Trophoblast cell (in vitro differentiated cells and primary cell): ENCODE measurements around the gene GHR.
A peak's percentile ranks its signal among the peaks of the same experiment; 100 is the strongest.

Experiments used
- DNase-seq, 2 donors: peaks; one replicate each; pipeline ENCODE4 v3.0.0-alpha.2; 2016
- H2AFZ ChIP-seq: 2 replicates; pipeline ENCODE4 v1.6.1; 2013; ENCODE audit warnings: low read length, moderate library complexity, mild to moderate bottlenecking; ENCODE audit not compliant: insufficient read depth, poor library complexity
- H2AK5ac ChIP-seq: 2 replicates; pipeline ENCODE4 v1.6.1; 2013; ENCODE audit warnings: mild to moderate bottlenecking, low read length
- H2BK120ac ChIP-seq: 2 replicates; pipeline ENCODE4 v1.6.1; 2013; ENCODE audit warnings: low read length, mild to moderate bottlenecking, moderate library complexity; ENCODE audit not compliant: insufficient read depth, poor library complexity
- H2BK12ac ChIP-seq: 2 replicates; pipeline ENCODE4 v1.6.1; 2013; ENCODE audit warnings: mild to moderate bottlenecking, low read length, moderate library complexity
- H2BK5ac ChIP-seq: 2 replicates; pipeline ENCODE4 v1.6.1; 2013; ENCODE audit warnings: low read length, low read depth, moderate library complexity, mild to moderate bottlenecking; ENCODE audit not compliant: poor library complexity
- H3K14ac ChIP-seq: 2 replicates; pipeline ENCODE4 v1.6.1; 2013; ENCODE audit warnings: mild to moderate bottlenecking, low read length
- H3K18ac ChIP-seq: 2 replicates; pipeline ENCODE4 v1.6.1; 2013; ENCODE audit warnings: mild to moderate bottlenecking, low read length
- H3K23ac ChIP-seq: 2 replicates; pipeline ENCODE4 v1.6.1; 2013; ENCODE audit warnings: low read length
- H3K27ac ChIP-seq: 2 replicates; pipeline ENCODE4 v1.5.1; 2013; ENCODE audit warnings: low read depth, mild to moderate bottlenecking, inconsistent platforms, low read length, moderate library complexity
- H3K27me3 ChIP-seq: 2 replicates; pipeline ENCODE4 v1.6.1; 2013; ENCODE audit warnings: inconsistent platforms, mild to moderate bottlenecking, low read length, moderate library complexity; ENCODE audit not compliant: insufficient read depth
- H3K36me3 ChIP-seq, 2 experiments: 1 replicate in 1 of 2; 2 replicates in 1 of 2; pipeline ENCODE4 v1.6.1; 2013; ENCODE audit warnings: low read length in 2 of 2, mild to moderate bottlenecking in 2 of 2, moderate library complexity in 1 of 2; ENCODE audit not compliant: insufficient read depth in 2 of 2, control insufficient read depth in 1 of 2
- H3K4ac ChIP-seq: 2 replicates; pipeline ENCODE4 v1.6.1; 2013; ENCODE audit warnings: low read depth, mild to moderate bottlenecking, low read length, moderate library complexity
- H3K4me1 ChIP-seq, 2 experiments: 1 replicate in 1 of 2; 2 replicates in 1 of 2; pipeline ENCODE4 v1.6.1; 2013; ENCODE audit warnings: low read length in 2 of 2, mild to moderate bottlenecking in 2 of 2, moderate library complexity in 1 of 2; ENCODE audit not compliant: insufficient read depth in 2 of 2, control insufficient read depth in 1 of 2
- H3K4me2 ChIP-seq: 2 replicates; pipeline ENCODE4 v1.6.1; 2013; ENCODE audit warnings: inconsistent platforms, mild to moderate bottlenecking, low read length, moderate library complexity
- H3K4me3 ChIP-seq: 2 replicates; pipeline ENCODE4 v1.5.1; 2013; ENCODE audit warnings: mild to moderate bottlenecking, low read depth, low read length, inconsistent platforms
- H3K79me1 ChIP-seq: one replicate; pipeline ENCODE4 v1.6.1; 2013; ENCODE audit warnings: low read length
- H3K79me2 ChIP-seq: 2 replicates; pipeline ENCODE4 v1.6.1; 2013; ENCODE audit warnings: low read length, mild to moderate bottlenecking; ENCODE audit not compliant: control insufficient read depth, insufficient read depth, poor library complexity
- H3K9ac ChIP-seq: 2 replicates; pipeline ENCODE4 v1.6.1; 2013; ENCODE audit warnings: mild to moderate bottlenecking, low read length
- H3K9me3 ChIP-seq: 2 replicates; pipeline ENCODE4 v1.6.1; 2013; ENCODE audit warnings: low read depth, mild to moderate bottlenecking, control low read depth, inconsistent platforms, low read length; ENCODE audit not compliant: insufficient read depth
- H4K12ac ChIP-seq: 2 replicates; pipeline ENCODE4 v1.6.1; 2013; ENCODE audit warnings: low read depth, mild to moderate bottlenecking, low read length, moderate library complexity
- H4K8ac ChIP-seq: 2 replicates; pipeline ENCODE4 v1.6.1; 2013; ENCODE audit warnings: low read depth, mild to moderate bottlenecking, low read length, moderate library complexity
- H4K91ac ChIP-seq: one replicate; pipeline ENCODE4 v1.6.1; 2013; ENCODE audit warnings: low read depth, mild to moderate bottlenecking, low read length, moderate library complexity
- WGBS: extraction: QIAGEN DNeasy Blood & Tissue Kit; methylation state at CpG from one replicate; pipeline ENCODE4 v1.1.7; 2013; ENCODE audit warnings: missing lambda C conversion rate; ENCODE audit not compliant: insufficient read length, insufficient coverage; ENCODE audit errors: extremely low coverage; 5-methylcytosine and 5-hydroxymethylcytosine counted together

GHR gene

GRCh38 chr5:42490831-42491230, 67.6 kb downstream of the GHR start:
- Histone ChIP-seq H4K12ac (no peak overlapping the region), H2BK5ac (no peak overlapping the region), H2AFZ (no peak overlapping the region), H4K91ac (no peak overlapping the region), H2BK120ac (no peak overlapping the region), H3K4me2 (no peak overlapping the region), H3K4me1 (peaks cover 0 to 3% of the 10 kb centered on the region in 2 experiments), H3K27me3 (no peaks in the 10 kb centered on the region), H3K79me1 (no peaks in the 10 kb centered on the region), H3K14ac (no peak overlapping the region), H2BK12ac (no peak overlapping the region), H3K4me3 (no peak overlapping the region), H3K9me3 (no peaks in the 10 kb centered on the region), H3K9ac (no peak overlapping the region), H3K4ac (no peak overlapping the region), H4K8ac (no peak overlapping the region), H3K23ac (no peak overlapping the region), H2AK5ac (no peak overlapping the region), H3K27ac (no peak overlapping the region), H3K36me3 (no peaks in the 10 kb centered on the region), H3K79me2 (no peaks in the 10 kb centered on the region), H3K18ac (no peak overlapping the region)
- no peak for DNase-seq
- no CpG with 5 or more reads among the region's 2 CpGs for WGBS

DNA sequence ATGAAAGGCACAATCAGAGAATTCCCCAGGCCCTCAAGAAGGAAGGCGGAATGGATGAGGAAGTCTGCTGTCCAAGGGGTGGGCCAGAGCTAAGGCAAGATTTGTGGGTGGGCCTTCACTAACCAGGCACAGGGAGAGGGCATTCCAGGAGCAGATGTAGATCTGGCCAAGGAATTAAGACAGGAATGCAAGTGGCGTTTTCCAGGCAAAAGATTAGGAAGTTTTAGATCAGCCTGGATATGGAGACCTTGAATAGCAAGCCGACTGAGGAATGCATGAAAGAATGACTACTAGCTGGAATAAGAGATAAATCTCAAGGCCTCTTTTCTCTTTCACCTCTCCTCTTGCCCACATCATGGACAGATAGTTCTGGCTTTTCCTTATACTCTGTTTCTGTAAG, 68.5 kb downstream of the GHR start:
- no peaks in the 10 kb centered on the region for H3K27me3 ChIP-seq
- no peak overlapping the region for H3K18ac ChIP-seq
- no peak overlapping the region for H2BK5ac ChIP-seq
- H3K9me3 ChIP-seq, result no peaks in the 10 kb centered on the region
- no peaks in the 10 kb centered on the region for H3K79me2 ChIP-seq
- no CpG with 5 or more reads among the region's 3 CpGs for WGBS
- H2BK12ac ChIP-seq, result no peak overlapping the region
- H3K27ac ChIP-seq, result peak overlapping the region; percentile 65
- H4K12ac ChIP-seq, result no peak overlapping the region
- H3K14ac ChIP-seq, result no peak overlapping the region
- no peaks in the 10 kb centered on the region for H3K36me3 ChIP-seq
- no peak overlapping the region for H2AK5ac ChIP-seq
- H3K4me1 ChIP-seq, result peaks cover 0 to 3% of the 10 kb centered on the region in 2 experiments
- no peak overlapping the region for H3K4ac ChIP-seq
- H2BK120ac ChIP-seq, result no peak overlapping the region
- DNase-seq, result peak; percentile 77 to 96
- no peaks in the 10 kb centered on the region for H3K79me1 ChIP-seq
- no peak overlapping the region for H2AFZ ChIP-seq
- H4K8ac ChIP-seq, result no peak overlapping the region
- no peak overlapping the region for H3K23ac ChIP-seq
- H3K4me2 ChIP-seq, result no peak overlapping the region
- H3K9ac ChIP-seq, result no peak overlapping the region
- H4K91ac ChIP-seq, result no peak overlapping the region
- H3K4me3 ChIP-seq, result no peak overlapping the region

GRCh38 chr5:42492974-42493373, 69.7 kb downstream of the GHR start:
- no CpG with 5 or more reads among the region's 3 CpGs for WGBS
- no peak overlapping the region for H2BK5ac ChIP-seq
- H3K27me3 ChIP-seq, result no peaks in the 10 kb centered on the region
- H4K12ac ChIP-seq, result no peak overlapping the region
- no peaks in the 10 kb centered on the region for H3K9me3 ChIP-seq
- H4K8ac ChIP-seq, result no peak overlapping the region
- no peak for DNase-seq
- H2BK120ac ChIP-seq, result no peak overlapping the region
- peaks cover 0 to 3% of the 10 kb centered on the region in 2 experiments for H3K4me1 ChIP-seq
- H3K4me2 ChIP-seq, result no peak overlapping the region
- no peaks in the 10 kb centered on the region for H3K79me2 ChIP-seq
- H3K23ac ChIP-seq, result no peak overlapping the region
- H2AFZ ChIP-seq, result no peak overlapping the region
- no peak overlapping the region for H3K9ac ChIP-seq
- H2BK12ac ChIP-seq, result no peak overlapping the region
- no peak overlapping the region for H3K14ac ChIP-seq
- no peak overlapping the region for H3K4me3 ChIP-seq
- no peak overlapping the region for H4K91ac ChIP-seq
- no peak overlapping the region for H3K27ac ChIP-seq
- H3K4ac ChIP-seq, result no peak overlapping the region
- no peaks in the 10 kb centered on the region for H3K36me3 ChIP-seq
- H3K79me1 ChIP-seq, result no peaks in the 10 kb centered on the region
- H3K18ac ChIP-seq, result no peak overlapping the region
- H2AK5ac ChIP-seq, result no peak overlapping the region

GRCh38 chr5:42494414-42494813, 71.2 kb downstream of the GHR start:
- H3K23ac ChIP-seq, result no peak overlapping the region
- H2AFZ ChIP-seq, result no peak overlapping the region
- no peak overlapping the region for H3K9ac ChIP-seq
- no peaks in the 10 kb centered on the region for H3K79me1 ChIP-seq
- no peak overlapping the region for H4K91ac ChIP-seq
- no peak overlapping the region for H3K4me3 ChIP-seq
- H3K79me2 ChIP-seq, result no peaks in the 10 kb centered on the region
- WGBS, result no CpG with 5 or more reads among the region's 4 CpGs
- H3K14ac ChIP-seq, result no peak overlapping the region
- H3K4ac ChIP-seq, result no peak overlapping the region
- H3K18ac ChIP-seq, result no peak overlapping the region
- H2AK5ac ChIP-seq, result no peak overlapping the region
- H2BK5ac ChIP-seq, result no peak overlapping the region
- H3K9me3 ChIP-seq, result no peaks in the 10 kb centered on the region
- no peak overlapping the region for H4K12ac ChIP-seq
- no peak overlapping the region for H3K4me2 ChIP-seq
- DNase-seq, result peak; percentile 31 to 67
- no peak overlapping the region for H2BK12ac ChIP-seq
- H2BK120ac ChIP-seq, result no peak overlapping the region
- no peaks in the 10 kb centered on the region for H3K27me3 ChIP-seq
- no peak overlapping the region for H3K27ac ChIP-seq
- H3K4me1 ChIP-seq, result peaks cover 0 to 3% of the 10 kb centered on the region in 2 experiments
- no peak overlapping the region for H4K8ac ChIP-seq
- H3K36me3 ChIP-seq, result no peaks in the 10 kb centered on the region
